GM18868 (cell line): Measurements from ENCODE around the gene CAMKK2.
A peak's percentile ranks its signal among the peaks of the same experiment; 100 is the strongest.
"Not testable (repeated sequence)": the region's sequence is repeated elsewhere in the genome, so short reads cannot be mapped to it uniquely, and the experiment has no call there.

Source experiments
- ATAC-seq: cut with Tn5 transposase; IDR thresholded peaks from one replicate; pipeline ENCODE4 v1.9.1; 2021; ENCODE audit warnings: mild to moderate bottlenecking, moderate library complexity; ENCODE audit not compliant: unreplicated experiment

Gene CAMKK2

GRCh38 chr12:121226871-121227270 lies 69.6 kb downstream of the CAMKK2 start:
- ATAC-seq: not testable (repeated sequence)

GRCh38 chr12:121226399-121226798 lies 70.1 kb downstream of the CAMKK2 start:
- ATAC-seq: no peak

- no peak for ATAC-seq
Observed at GRCh38 chr12:121224591-121224990, 71.9 kb downstream of the CAMKK2 start.

- no peak for ATAC-seq
Observed at GRCh38 chr12:121223292-121224285, 72.9 kb downstream of the CAMKK2 start.

GRCh38 chr12:121222847-121223246 lies 73.7 kb downstream of the CAMKK2 start:
- no peak for ATAC-seq

- no peak for ATAC-seq
Observed at GRCh38 chr12:121219353-121219986, 77.0 kb downstream of the CAMKK2 start.

- ATAC-seq: no peak
Observed at GRCh38 chr12:121218588-121219352, 77.7 kb downstream of the CAMKK2 start.

- ATAC-seq: no peak
Observed at GRCh38 chr12:121217761-121218160, 78.7 kb downstream of the CAMKK2 start.

GRCh38 chr12:121217063-121217462 lies 79.4 kb downstream of the CAMKK2 start:
- no peak for ATAC-seq

GRCh38 chr12:121216102-121216501 lies 80.4 kb downstream of the CAMKK2 start:
- no peak for ATAC-seq

- no peak for ATAC-seq
Observed at GRCh38 chr12:121214855-121215745, 81.4 kb downstream of the CAMKK2 start.

- no peak for ATAC-seq
Observed at GRCh38 chr12:121214166-121214777, 82.2 kb downstream of the CAMKK2 start.

GRCh38 chr12:121212875-121213274 lies 83.6 kb downstream of the CAMKK2 start:
- ATAC-seq: no peak

GRCh38 chr12:121209624-121210572 lies 86.6 kb downstream of the CAMKK2 start, which contains the start of gene P2RX4:
P2RX4 (plus strand) TSS chr12:121210129; CDS start chr12:121210165, 36 bp downstream.
- ATAC-seq: peak; percentile 82

- no peak for ATAC-seq
Observed at GRCh38 chr12:121209221-121209620, 87.3 kb downstream of the CAMKK2 start.

GRCh38 chr12:121208571-121208970 lies 87.9 kb downstream of the CAMKK2 start:
- not testable (repeated sequence) for ATAC-seq

GRCh38 chr12:121205491-121205890 lies 91.0 kb downstream of the CAMKK2 start:
- ATAC-seq: no peak

GRCh38 chr12:121203482-121203881 lies 93.0 kb downstream of the CAMKK2 start:
- ATAC-seq: no peak
